ENCODE results near the gene TACO1. TPM values are rescaled to one million over a fixed set of nuclear protein-coding genes. Genes with fewer than 3 reads are reported as not detected.

The TACO1 gene
- total and polyA plus RNA-seq, 2 donors (not counting 3 experiments of a cell fraction or from before 2014, with no cell fraction given): 24.7 to 31.7 TPM

DNA sequence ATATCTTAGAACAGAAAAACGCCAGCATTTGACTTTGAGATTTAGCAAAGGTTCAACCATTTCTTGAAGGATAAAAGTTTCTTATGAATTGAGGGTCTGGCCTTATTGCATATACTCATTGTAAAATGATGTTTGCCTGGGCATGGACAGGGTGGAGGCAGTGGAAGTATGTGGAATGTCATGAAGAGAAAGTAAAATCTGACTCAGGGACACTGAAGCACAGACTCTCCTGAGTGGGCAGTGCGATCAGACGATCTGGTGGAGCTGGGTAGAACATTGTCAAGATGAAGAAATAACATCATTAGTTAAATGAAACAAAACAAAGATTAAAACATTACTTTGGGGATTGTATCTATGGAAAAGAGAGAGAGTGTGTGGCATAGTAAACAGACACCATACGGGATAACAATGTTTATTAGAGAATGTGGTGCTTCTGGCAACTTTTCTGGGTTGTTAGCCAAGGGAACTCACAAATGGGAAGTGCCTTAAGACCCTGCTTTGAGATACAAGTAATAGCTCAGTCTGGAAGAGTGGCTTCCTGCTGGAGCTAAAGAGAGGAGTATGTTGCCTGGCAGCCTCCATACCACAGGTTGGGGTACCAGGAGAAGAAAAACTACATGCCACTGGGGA, 26.0 kb downstream of the TACO1 start:
- CTCF ChIA-PET: interaction anchor here (0.9 to 2.3 kb wide), 6 partner anchors 13 to 201 kb away, joined by 4 to 7 read pairs (median 5); no protein-coding TSS in a partner anchor
- TF ChIP-seq FOS (IDR thresholded peaks at IDR 0.05; ENCODE audit: borderline replicate concordance, insufficient read depth, low read length) (no peak), JUN (IDR thresholded peaks at IDR 0.05; ENCODE audit: borderline replicate concordance, insufficient read depth, insufficient read length, low read depth) (no peak), EZH2 (IDR thresholded peaks at IDR 0.05; ENCODE audit: borderline replicate concordance, low read depth, low read length, severe bottlenecking) (no peak)
- no peaks in the 10 kb centered on the region for H3K9me3 ChIP-seq (replicated peaks; ENCODE audit: control insufficient read depth, insufficient read depth, low read length)

GRCh38 chr17:63629627-63630026, 28.9 kb downstream of the TACO1 start:
- H3K9ac ChIP-seq (replicated peaks; ENCODE audit: extremely low read depth, insufficient read depth, low read length): no peak overlapping the region
- no peaks in the 10 kb centered on the region for H3K9me1 ChIP-seq (replicated peaks; ENCODE audit: control insufficient read depth, extremely low read depth, insufficient read depth, low read length)
- peaks cover 82% of the 10 kb centered on the region for H3K79me2 ChIP-seq (ENCODE audit: control insufficient read depth, insufficient read depth, low read length)
- no peak overlapping the region for H3K4me3 ChIP-seq (replicated peaks in 1 of 3; ENCODE audit: insufficient read depth in 1 of 3, low read depth in 1 of 3, low read length in 3 of 3)
- intact Hi-C loops (cut with micrococcal nuclease) (no loop called here), dilution Hi-C loops (cut with MboI; ENCODE audit: extremely low pct_ligation_motif_present, low sequenced_read_pairs) (no loop called here)
- H3K36me3 ChIP-seq (ENCODE audit: control insufficient read depth in 2 of 2, extremely low read depth in 1 of 2, insufficient read depth in 2 of 2, low read length in 2 of 2): peaks cover 5 to 9% of the 10 kb centered on the region in 2 experiments
- H4K20me1 ChIP-seq (replicated peaks; ENCODE audit: control insufficient read depth, extremely low read depth, insufficient read depth, low read length): peaks cover 9% of the 10 kb centered on the region
- BruUV-seq (replicated peaks): no TSS peak
- H3K9me3 ChIP-seq (replicated peaks; ENCODE audit: control insufficient read depth, insufficient read depth, low read length): no peaks in the 10 kb centered on the region
- no peak overlapping the region for H3K27ac ChIP-seq (ENCODE audit: insufficient read depth, low read depth, low read length)
- H3K4me1 ChIP-seq (ENCODE audit: control insufficient read depth, extremely low read depth, insufficient read depth, low read length): peaks cover 45% of the 10 kb centered on the region
- no peak overlapping the region for H3K4me2 ChIP-seq (ENCODE audit: insufficient read depth, low read length)
- POLR2A ChIA-PET: no interaction called here
- TF ChIP-seq MYC (IDR thresholded peaks at IDR 0.05; ENCODE audit: low read depth, low read length): no peak
- DNase-seq (ENCODE audit: low read depth, low spot score): peak; percentile 29
- FAIRE-seq: no peak
- CTCF ChIA-PET: interaction anchor here (0.6 to 1.9 kb wide), 3 partner anchors 8 to 113 kb away, joined by 3 to 4 read pairs (median 3); partner anchors contain the start of gene MAP3K3
- no peaks in the 10 kb centered on the region for H3K27me3 ChIP-seq (ENCODE audit: control insufficient read depth in 2 of 2, insufficient read depth in 2 of 2, low read length in 2 of 2)
- no peak overlapping the region for H2AFZ ChIP-seq (ENCODE audit: low read depth, low read length)

More for the DNA sequence above, 26.0 kb downstream of the TACO1 start:
- peak overlapping the region; percentile 19 for H3K27ac ChIP-seq (ENCODE audit: insufficient read depth, low read depth, low read length)
- no peaks in the 10 kb centered on the region for H3K9me1 ChIP-seq (replicated peaks; ENCODE audit: control insufficient read depth, extremely low read depth, insufficient read depth, low read length)
- peaks cover 81% of the 10 kb centered on the region for H3K79me2 ChIP-seq (ENCODE audit: control insufficient read depth, insufficient read depth, low read length)
- H3K4me2 ChIP-seq (ENCODE audit: insufficient read depth, low read length): peak overlapping the region; percentile 63
- H3K36me3 ChIP-seq (ENCODE audit: control insufficient read depth in 2 of 2, extremely low read depth in 1 of 2, insufficient read depth in 2 of 2, low read length in 2 of 2): peaks cover 0 to 2% of the 10 kb centered on the region in 2 experiments
- intact Hi-C loops (cut with micrococcal nuclease): no loop called here
- H2AFZ ChIP-seq (ENCODE audit: low read depth, low read length): no peak overlapping the region
- H3K4me3 ChIP-seq (replicated peaks in 1 of 3; ENCODE audit: insufficient read depth in 1 of 3, low read depth in 1 of 3, low read length in 3 of 3): no peak overlapping the region
- H3K4me1 ChIP-seq (ENCODE audit: control insufficient read depth, extremely low read depth, insufficient read depth, low read length): peaks cover 35% of the 10 kb centered on the region
- POLR2A ChIA-PET: no interaction called here
- no peak for FAIRE-seq
- BruUV-seq (replicated peaks): no TSS peak
- H4K20me1 ChIP-seq (replicated peaks; ENCODE audit: control insufficient read depth, extremely low read depth, insufficient read depth, low read length): peaks cover 18% of the 10 kb centered on the region
- DNase-seq (ENCODE audit: low read depth, low spot score): peak; percentile 67
- H3K27me3 ChIP-seq (ENCODE audit: control insufficient read depth in 2 of 2, insufficient read depth in 2 of 2, low read length in 2 of 2): no peaks in the 10 kb centered on the region
- dilution Hi-C loops (cut with MboI; ENCODE audit: extremely low pct_ligation_motif_present, low sequenced_read_pairs): no loop called here
- no peak overlapping the region for H3K9ac ChIP-seq (replicated peaks; ENCODE audit: extremely low read depth, insufficient read depth, low read length)
